Sciatic nerve (tissue), 2 donors: ENCODE measurements around the gene WNK2. TPM values are rescaled to one million over a fixed set of nuclear protein-coding genes. Genes with fewer than 3 reads are reported as not detected.
A peak's percentile ranks its signal among the peaks of the same experiment; 100 is the strongest.

Experiments used
- ATAC-seq: fragments of 200-7000 bp; cut with Tn5 transposase; one replicate; pipeline ENCODE4 v1.9.1; 2020; ENCODE audit warnings: mild to moderate bottlenecking, moderate library complexity
- DNase-seq: peaks from one replicate; pipeline ENCODE4 v3.0.0-alpha.2; 2020; ENCODE audit warnings: low spot score
- intact Hi-C: fragments of 100-400 bp; cut with DNase I; formaldehyde crosslinking; loops from one replicate; pipeline ENCODE4 v1.14.2; 2022
- total RNA-seq: library from RNA; stranded (reverse); fragmentation: NEBNext Ultra II Directional; extraction: Animal tissue kit (Norgen Biotek cat#: 25700); gene quantifications from one replicate; pipeline ENCODE4 v1.2.1, GENCODE V29; 2021
- donor health status: DM: no; HTN: no; CAD: no.
- donor health status: DM: no; HTN: no; CAD: no.

Gene WNK2
- total RNA-seq, 1 donor from 2014 or later, result 6.6 TPM

- DNase-seq (no peak), ATAC-seq (no peak)
- intact Hi-C loops, result no loop called here
These were observed 44.5 kb downstream of the WNK2 start for GRCh38 chr9:93228453-93228852.

- no peak for DNase-seq
- ATAC-seq, result no peak
- intact Hi-C loops, result no loop called here
These were observed 45.7 kb downstream of the WNK2 start for GRCh38 chr9:93229636-93230035.

GRCh38 chr9:93230185-93230584 lies 46.2 kb downstream of the WNK2 start:
- intact Hi-C loops, result no loop called here
- DNase-seq (no peak), ATAC-seq (no peak)

GRCh38 chr9:93230601-93231000 lies 46.7 kb downstream of the WNK2 start:
- ATAC-seq (no peak), DNase-seq (no peak)
- intact Hi-C loops, result no loop called here

GRCh38 chr9:93231121-93231694 lies 47.3 kb downstream of the WNK2 start:
- intact Hi-C loops, result no loop called here
- ATAC-seq (peak; percentile 36), DNase-seq (no peak)

- intact Hi-C loops, result no loop called here
- DNase-seq, result no peak
- ATAC-seq, result no peak
These were observed 47.8 kb downstream of the WNK2 start for GRCh38 chr9:93231716-93232115.

- ATAC-seq, result no peak
- intact Hi-C loops, result no loop called here
- no peak for DNase-seq
These were observed 48.5 kb downstream of the WNK2 start for GRCh38 chr9:93232388-93232960.

- no peak for ATAC-seq
- intact Hi-C loops, result no loop called here
These were observed 49.1 kb downstream of the WNK2 start for GRCh38 chr9:93233033-93233432.

GRCh38 chr9:93234600-93234999 lies 50.7 kb downstream of the WNK2 start:
- ATAC-seq, result no peak
- no peak for DNase-seq
- intact Hi-C loops, result no loop called here

More at GRCh38 chr9:93233033-93233432, 49.1 kb downstream of the WNK2 start:
- no peak for DNase-seq

- no peak for DNase-seq
- intact Hi-C loops, result no loop called here
- ATAC-seq, result peak; percentile 86
These were observed 51.5 kb downstream of the WNK2 start for GRCh38 chr9:93235300-93235960.

GRCh38 chr9:93236541-93237206 lies 52.7 kb downstream of the WNK2 start:
- DNase-seq (no peak), ATAC-seq (no peak)
- intact Hi-C loops, result no loop called here

GRCh38 chr9:93237540-93237939 lies 53.6 kb downstream of the WNK2 start:
- ATAC-seq, result no peak
- intact Hi-C loops, result no loop called here
- DNase-seq, result no peak

- intact Hi-C loops, result no loop called here
- ATAC-seq (no peak), DNase-seq (no peak)
These were observed 55.3 kb downstream of the WNK2 start for GRCh38 chr9:93238953-93239925.

- ATAC-seq, result no peak
- intact Hi-C loops, result no loop called here
- no peak for DNase-seq
These were observed 57.0 kb downstream of the WNK2 start for GRCh38 chr9:93240891-93241334.

- intact Hi-C loops, result no loop called here
- DNase-seq (no peak), ATAC-seq (no peak)
These were observed 59.2 kb downstream of the WNK2 start for GRCh38 chr9:93243112-93243511.

GRCh38 chr9:93244101-93244500 lies 60.2 kb downstream of the WNK2 start:
- ATAC-seq (no peak), DNase-seq (no peak)
- intact Hi-C loops, result no loop called here

GRCh38 chr9:93244510-93245436 lies 60.8 kb downstream of the WNK2 start:
- DNase-seq (no peak), ATAC-seq (no peak)
- intact Hi-C loops, result no loop called here

- DNase-seq (no peak), ATAC-seq (no peak)
- intact Hi-C loops, result no loop called here
These were observed 61.6 kb downstream of the WNK2 start for GRCh38 chr9:93245437-93245970.
